Psoas muscle (tissue), 8 donors: ENCODE measurements around the gene CDKAL1. TPM values are rescaled to one million over a fixed set of nuclear protein-coding genes. Genes with fewer than 3 reads are reported as not detected.

ENCODE experiments used
- ATAC-seq, 4 donors: fragments of 200-7000 bp; cut with Tn5 transposase; one replicate each; pipeline ENCODE4 v1.9.1; 2020; ENCODE audit warnings: moderate library complexity in 3 of 4, mild to moderate bottlenecking in 2 of 4
- DNase-seq, 2 donors: peaks; one replicate each; pipeline ENCODE4 v3.0.0-alpha.2; 2020
- H3K27ac ChIP-seq: fragments of 200-600 bp; one replicate; pipeline ENCODE4 v1.8.0; 2022
- H3K27me3 ChIP-seq, 3 donors: fragments of 200-600 bp in 1 of 3; one replicate each; pipeline versions ENCODE4 v1.6.1 to v1.8.0; 2013 to 2022; ENCODE audit warnings: low read length in 2 of 3, mild to moderate bottlenecking in 2 of 3, moderate library complexity in 1 of 3; ENCODE audit not compliant: insufficient read depth in 3 of 3
- H3K36me3 ChIP-seq, 2 donors: fragments of 200-600 bp in 1 of 2; one replicate each; pipeline versions ENCODE4 v1.6.1 to v1.8.0; 2013 to 2022; ENCODE audit warnings: low read depth in 1 of 2, mild to moderate bottlenecking in 1 of 2, moderate library complexity in 1 of 2; ENCODE audit not compliant: insufficient read depth in 1 of 2
- H3K4me1 ChIP-seq: fragments of 200-600 bp; one replicate; pipeline ENCODE4 v1.8.0; 2022
- H3K4me3 ChIP-seq: fragments of 200-600 bp; one replicate; pipeline ENCODE4 v1.8.0; 2022; ENCODE audit warnings: mild to moderate bottlenecking
- H3K9me3 ChIP-seq: fragments of 200-600 bp; one replicate; pipeline ENCODE4 v1.8.0; 2022
- CTCF ChIP-seq: fragments of 200-600 bp; IDR thresholded peaks from one replicate; pipeline ENCODE4 v1.8.0; 2022; ENCODE audit warnings: antibody characterized with exemption
- WGBS, 3 donors: extraction: QIAGEN DNeasy Blood & Tissue Kit; methylation state at CpG; one replicate each; pipeline versions ENCODE4 v1.1.6 to v1.1.7; 2013; 5-methylcytosine and 5-hydroxymethylcytosine counted together
- intact Hi-C, 2 donors: fragments of 100-400 bp; cut with DNase I; formaldehyde crosslinking; loops; one replicate each; pipeline versions ENCODE4 v1.11.0 to v1.14.2; 2022
- polyA plus RNA-seq, 3 donors: library from polyadenylated mRNA; stranded (reverse); fragments of 200-250 nt; gene quantifications; one replicate each; pipeline ENCODE4 v1.2.3, GENCODE V29; 2013
- total RNA-seq, 4 donors: library from RNA; stranded (reverse); fragmentation: NEBNext Ultra II Directional in 2 of 4; extraction: Animal tissue kit (Norgen Biotek cat#: 25700) in 2 of 4; gene quantifications; one replicate each; pipeline versions ENCODE4 v1.2.1 to v1.2.4, GENCODE V29; 2021 to 2023
- donor health status: healthy with polysubstance abuse.
- donor health status: DM: no; HTN: no; CAD: no; lungs with moderate emphysema.
- donor health status: Bipolar disorder and iron deficiency.
- donor health status: healthy.
- donor health status: DM: yes; HTN: yes; CAD: no.
- donor health status: DM: no; HTN: no; CAD: no.
- donor health status: DM: no; HTN: no; CAD: no.
- donor health status: DM: yes; HTN: yes; CAD: no.

The CDKAL1 gene
- total and polyA plus RNA-seq, 7 donors: 4.5 to 16.1 (median 12.9) TPM

- no peaks in the 10 kb centered on the region for H3K4me1 ChIP-seq
- H3K27ac ChIP-seq: no peak overlapping the region
- DNase-seq (no peak), ATAC-seq (no peak)
- intact Hi-C loops: no loop called here
- 63 to 88% (median 78%) methylated on average over 2 of the region's 2 CpGs for WGBS, 3 donors
- no peaks in the 10 kb centered on the region for H3K27me3 ChIP-seq
- H3K9me3 ChIP-seq: no peaks in the 10 kb centered on the region
- TF ChIP-seq CTCF: no peak
- H3K4me3 ChIP-seq: no peak overlapping the region
- peaks cover 0 to 3% of the 10 kb centered on the region in 2 donors for H3K36me3 ChIP-seq
Measured at GRCh38 chr6:20657274-20657800, 123.1 kb downstream of the CDKAL1 start.

- 87 to 91% (median 88%) methylated on average over 2 of the region's 2 CpGs for WGBS, 3 donors
- intact Hi-C loops: no loop called here
- ATAC-seq (no peak), DNase-seq (no peak)
- TF ChIP-seq CTCF: no peak
- H3K4me1 ChIP-seq: no peaks in the 10 kb centered on the region
- peaks cover 0 to 3% of the 10 kb centered on the region in 2 donors for H3K36me3 ChIP-seq
- no peak overlapping the region for H3K4me3 ChIP-seq
- H3K27me3 ChIP-seq: no peaks in the 10 kb centered on the region
- H3K27ac ChIP-seq: no peak overlapping the region
- no peaks in the 10 kb centered on the region for H3K9me3 ChIP-seq
Measured at GRCh38 chr6:20658053-20658452, 123.8 kb downstream of the CDKAL1 start.

GRCh38 chr6:20658516-20658915, 124.3 kb downstream of the CDKAL1 start:
- no peak for ATAC-seq
- WGBS, 3 donors: 99% methylated on average over 5 of the region's 5 CpGs
- intact Hi-C loops: no loop called here

GRCh38 chr6:20660534-20660933, 126.3 kb downstream of the CDKAL1 start:
- no peak for TF ChIP-seq CTCF
- DNase-seq: no peak
- no peaks in the 10 kb centered on the region for H3K27me3 ChIP-seq
- no peaks in the 10 kb centered on the region for H3K9me3 ChIP-seq
- no peak overlapping the region for H3K27ac ChIP-seq
- intact Hi-C loops: no loop called here
- no peak for ATAC-seq
- H3K4me1 ChIP-seq: no peaks in the 10 kb centered on the region
- H3K36me3 ChIP-seq: peaks cover 0 to 3% of the 10 kb centered on the region in 2 donors
- no peak overlapping the region for H3K4me3 ChIP-seq
- 92 to 97% (median 92%) methylated on average over 3 of the region's 3 CpGs for WGBS, 3 donors

More at GRCh38 chr6:20658516-20658915, 124.3 kb downstream of the CDKAL1 start:
- Histone ChIP-seq H3K36me3 (peaks cover 0 to 3% of the 10 kb centered on the region in 2 donors), H3K4me3 (no peak overlapping the region), H3K9me3 (no peaks in the 10 kb centered on the region), H3K4me1 (no peaks in the 10 kb centered on the region), H3K27ac (no peak overlapping the region), H3K27me3 (no peaks in the 10 kb centered on the region)
- no peak for DNase-seq
- TF ChIP-seq CTCF: no peak

- Histone ChIP-seq H3K4me3 (no peak overlapping the region), H3K27me3 (no peaks in the 10 kb centered on the region), H3K4me1 (no peaks in the 10 kb centered on the region), H3K36me3 (peaks cover 0 to 3% of the 10 kb centered on the region in 2 donors), H3K9me3 (no peaks in the 10 kb centered on the region), H3K27ac (no peak overlapping the region)
- TF ChIP-seq CTCF: no peak
- intact Hi-C loops: no loop called here
- DNase-seq: no peak
- ATAC-seq: no peak
Measured at GRCh38 chr6:20661721-20662120, 127.5 kb downstream of the CDKAL1 start.
